ENCODE results near the gene GPR63.

The GPR63 gene

DNA sequence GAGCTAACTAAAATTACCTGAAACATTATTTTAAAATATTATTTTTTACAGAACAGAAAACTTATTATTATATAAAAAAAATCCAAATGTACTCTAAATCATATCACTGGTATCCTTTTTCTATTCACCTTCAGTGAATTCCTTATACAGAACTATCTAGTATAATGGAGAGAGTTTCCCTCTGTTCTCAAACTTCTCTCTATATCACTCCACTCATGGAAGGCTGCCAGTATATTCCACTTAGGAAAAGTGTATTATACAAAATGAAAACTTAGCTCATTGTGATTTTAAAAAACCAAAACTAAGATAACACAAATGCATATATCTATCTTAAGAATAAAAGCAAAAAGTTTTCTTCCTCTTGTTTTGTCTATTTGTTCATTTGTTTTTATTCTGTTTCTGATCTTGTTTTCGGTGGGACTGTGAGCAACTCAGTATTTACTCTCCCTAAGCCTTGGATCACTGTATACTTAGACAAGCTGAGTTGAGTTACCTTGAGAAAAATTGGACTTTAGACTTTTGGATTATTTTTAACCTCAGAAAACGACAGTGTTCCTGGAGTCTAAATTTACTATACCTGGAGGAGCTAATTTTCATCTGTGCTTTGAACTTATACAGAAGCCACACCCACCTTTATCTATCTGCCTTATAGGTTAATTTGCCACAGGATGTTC lies 61.4 kb downstream of the GPR63 start:
- no peak overlapping the region for H3K4me3 ChIP-seq (ENCODE audit: low read depth, low read length)
- TF ChIP-seq, protein P1, sequence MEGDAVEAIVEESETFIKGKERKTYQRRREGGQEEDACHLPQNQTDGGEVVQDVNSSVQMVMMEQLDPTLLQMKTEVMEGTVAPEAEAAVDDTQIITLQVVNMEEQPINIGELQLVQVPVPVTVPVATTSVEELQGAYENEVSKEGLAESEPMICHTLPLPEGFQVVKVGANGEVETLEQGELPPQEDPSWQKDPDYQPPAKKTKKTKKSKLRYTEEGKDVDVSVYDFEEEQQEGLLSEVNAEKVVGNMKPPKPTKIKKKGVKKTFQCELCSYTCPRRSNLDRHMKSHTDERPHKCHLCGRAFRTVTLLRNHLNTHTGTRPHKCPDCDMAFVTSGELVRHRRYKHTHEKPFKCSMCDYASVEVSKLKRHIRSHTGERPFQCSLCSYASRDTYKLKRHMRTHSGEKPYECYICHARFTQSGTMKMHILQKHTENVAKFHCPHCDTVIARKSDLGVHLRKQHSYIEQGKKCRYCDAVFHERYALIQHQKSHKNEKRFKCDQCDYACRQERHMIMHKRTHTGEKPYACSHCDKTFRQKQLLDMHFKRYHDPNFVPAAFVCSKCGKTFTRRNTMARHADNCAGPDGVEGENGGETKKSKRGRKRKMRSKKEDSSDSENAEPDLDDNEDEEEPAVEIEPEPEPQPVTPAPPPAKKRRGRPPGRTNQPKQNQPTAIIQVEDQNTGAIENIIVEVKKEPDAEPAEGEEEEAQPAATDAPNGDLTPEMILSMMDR (IDR thresholded peaks at IDR 0.05; ENCODE audit: insufficient read depth, low read depth, low read length, missing control alignments), result no peak
- no peak for DNase-seq (ENCODE audit: low read depth)

DNA sequence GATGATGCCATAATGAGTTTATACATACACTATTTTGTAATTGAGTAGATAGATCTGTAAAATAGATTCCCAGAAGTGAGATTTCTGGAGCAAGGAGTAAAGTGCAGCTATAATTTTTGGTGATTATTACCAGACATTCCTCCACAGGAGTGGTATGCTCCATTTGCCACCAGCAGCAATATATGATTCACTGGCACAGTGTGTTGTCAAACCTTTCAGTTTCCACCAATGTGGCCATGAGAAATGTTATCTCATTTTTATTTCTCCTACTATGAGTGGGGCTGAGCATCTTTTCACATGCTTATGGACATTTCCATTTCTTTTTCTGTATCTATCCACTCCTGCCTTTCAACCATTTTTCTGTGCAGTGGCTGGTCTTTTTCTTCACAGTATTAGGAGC lies 70.5 kb downstream of the GPR63 start:
- H3K4me3 ChIP-seq (ENCODE audit: low read depth, low read length), result no peak overlapping the region
- no peak for DNase-seq (ENCODE audit: low read depth)
- TF ChIP-seq, protein P1 (IDR thresholded peaks at IDR 0.05; ENCODE audit: insufficient read depth, low read depth, low read length, missing control alignments), result no peak

GRCh38 chr6:96762599-96762998 lies 74.7 kb downstream of the GPR63 start:
- H3K4me3 ChIP-seq (ENCODE audit: low read depth, low read length), result no peak overlapping the region
- no peak for DNase-seq (ENCODE audit: low read depth)
- TF ChIP-seq, protein P1 (IDR thresholded peaks at IDR 0.05; ENCODE audit: insufficient read depth, low read depth, low read length, missing control alignments), result no peak

DNA sequence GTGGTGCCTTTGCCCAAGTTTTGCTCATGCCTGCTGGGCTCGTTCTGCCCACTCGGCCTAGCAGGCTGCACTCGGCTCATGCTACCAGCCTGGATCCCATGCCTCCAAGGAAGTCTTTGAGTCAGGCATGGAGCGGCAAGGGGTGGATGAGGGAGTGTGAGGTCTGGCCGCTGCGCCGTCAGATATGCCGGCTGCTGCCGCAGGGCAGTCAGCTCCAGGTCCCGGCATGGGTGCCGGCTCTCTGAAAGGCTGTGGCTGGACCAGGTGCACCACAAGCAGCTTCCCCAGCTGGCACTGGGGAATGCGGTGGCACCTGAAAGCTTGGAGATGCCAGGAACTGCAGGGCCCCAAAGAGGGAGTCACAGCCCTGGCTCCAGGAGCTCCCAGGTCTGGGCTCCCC lies 75.5 kb downstream of the GPR63 start:
- TF ChIP-seq, protein P1 (IDR thresholded peaks at IDR 0.05; ENCODE audit: insufficient read depth, low read depth, low read length, missing control alignments), result no peak
- DNase-seq (ENCODE audit: low read depth), result no peak
- H3K4me3 ChIP-seq (ENCODE audit: low read depth, low read length), result no peak overlapping the region

- TF ChIP-seq, protein P1 (IDR thresholded peaks at IDR 0.05; ENCODE audit: insufficient read depth, low read depth, low read length, missing control alignments), result no peak
- peak; percentile 8 for DNase-seq (ENCODE audit: low read depth)
- no peak overlapping the region for H3K4me3 ChIP-seq (ENCODE audit: low read depth, low read length)
Measured at GRCh38 chr6:96760153-96760687, 77.1 kb downstream of the GPR63 start.

DNA sequence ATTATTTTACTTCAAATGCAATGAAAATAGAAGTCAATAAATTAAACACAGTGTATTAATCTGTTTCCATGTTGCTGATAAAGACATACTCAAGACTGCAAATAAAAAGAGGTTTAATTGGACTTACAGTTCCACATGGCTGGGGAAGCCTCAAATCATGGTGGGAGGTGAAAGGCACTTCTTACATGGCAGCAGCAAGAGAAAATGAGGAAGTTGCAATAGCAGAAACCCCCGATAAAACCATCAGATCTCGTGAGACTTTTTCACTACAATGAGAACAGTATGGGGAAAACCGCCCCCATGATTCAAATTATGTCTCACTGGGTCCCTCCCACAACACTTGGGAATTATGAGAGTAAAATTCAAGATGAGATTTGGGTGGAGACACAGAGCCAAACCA lies 82.2 kb downstream of the GPR63 start:
- TF ChIP-seq, protein P1 (IDR thresholded peaks at IDR 0.05; ENCODE audit: insufficient read depth, low read depth, low read length, missing control alignments), result no peak
- H3K4me3 ChIP-seq (ENCODE audit: low read depth, low read length), result no peak overlapping the region
- DNase-seq (ENCODE audit: low read depth), result peak; percentile 13

DNA sequence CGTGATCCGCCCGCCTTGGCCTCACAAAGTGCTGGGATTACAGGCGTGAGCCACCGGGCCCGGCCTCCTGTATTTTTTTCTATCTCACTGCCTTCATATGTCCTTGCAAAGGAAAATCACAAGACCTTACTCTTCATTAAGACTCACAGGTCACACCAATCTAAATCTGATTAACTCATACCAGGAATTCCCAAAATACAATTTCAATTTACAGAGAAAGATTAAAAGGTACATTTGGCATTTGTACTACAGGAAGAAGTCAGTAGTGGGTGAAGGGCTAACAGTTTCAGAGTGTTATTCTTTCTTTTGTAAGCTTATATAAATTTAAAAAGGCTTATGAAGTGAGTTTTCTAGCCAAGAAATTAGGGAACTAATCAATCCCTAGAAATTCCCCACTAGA lies 87.4 kb downstream of the GPR63 start:
- DNase-seq (ENCODE audit: low read depth), result no peak
- TF ChIP-seq, protein P1 (IDR thresholded peaks at IDR 0.05; ENCODE audit: insufficient read depth, low read depth, low read length, missing control alignments), result no peak
- H3K4me3 ChIP-seq (ENCODE audit: low read depth, low read length), result no peak overlapping the region
